Parathyroid adenoma (tissue), 2 donors: ENCODE results near the gene NDUFS4.
"Not testable (repeated sequence)": the region's sequence is repeated elsewhere in the genome, so short reads cannot be mapped to it uniquely, and the experiment has no call there.

Source experiments
- H2AFZ ChIP-seq: fragments of 300-600 bp; sonication (generic); one replicate; pipeline ENCODE4 v1.7.0; 2017; ENCODE audit warnings: antibody characterized with exemption, mild to moderate bottlenecking
- H3K27ac ChIP-seq: fragments of 300-600 bp; sonication (generic); one replicate; pipeline ENCODE4 v1.7.0; 2017
- H3K27me3 ChIP-seq: fragments of 300-600 bp; sonication (generic); one replicate; pipeline ENCODE4 v1.7.0; 2017; ENCODE audit warnings: low read length; ENCODE audit not compliant: control insufficient read depth, insufficient read depth
- H3K36me3 ChIP-seq: fragments of 300-600 bp; sonication (generic); one replicate; pipeline ENCODE4 v1.7.0; 2017; ENCODE audit warnings: low read length; ENCODE audit not compliant: control insufficient read depth, insufficient read depth
- H3K4me1 ChIP-seq: fragments of 300-600 bp; sonication (generic); one replicate; pipeline ENCODE4 v1.7.0; 2017; ENCODE audit warnings: control low read depth
- H3K4me2 ChIP-seq: fragments of 300-600 bp; sonication (generic); one replicate; pipeline ENCODE4 v1.7.0; 2017; ENCODE audit warnings: low read length
- H3K4me3 ChIP-seq: fragments of 300-600 bp; sonication (generic); one replicate; pipeline ENCODE4 v1.7.0; 2017; ENCODE audit warnings: low read depth, low read length
- H3K79me2 ChIP-seq: fragments of 300-600 bp; sonication (generic); one replicate; pipeline ENCODE4 v1.7.0; 2017; ENCODE audit warnings: control low read depth
- H3K9ac ChIP-seq: fragments of 300-600 bp; sonication (generic); one replicate; pipeline ENCODE4 v1.7.0; 2017; ENCODE audit warnings: mild to moderate bottlenecking
- H3K9me3 ChIP-seq: fragments of 300-600 bp; sonication (generic); one replicate; pipeline ENCODE4 v1.7.0; 2017; ENCODE audit warnings: low read length; ENCODE audit not compliant: control insufficient read depth
- TF ChIP-seq, protein P1 (sequence below): fragments of 300-600 bp; sonication (generic); IDR thresholded peaks from one replicate; pipeline ENCODE4 v1.7.0; 2017; ENCODE audit warnings: antibody characterized with exemption, mild to moderate bottlenecking
- donor health status: primary hyperparathyroidism.

NDUFS4 gene

DNA sequence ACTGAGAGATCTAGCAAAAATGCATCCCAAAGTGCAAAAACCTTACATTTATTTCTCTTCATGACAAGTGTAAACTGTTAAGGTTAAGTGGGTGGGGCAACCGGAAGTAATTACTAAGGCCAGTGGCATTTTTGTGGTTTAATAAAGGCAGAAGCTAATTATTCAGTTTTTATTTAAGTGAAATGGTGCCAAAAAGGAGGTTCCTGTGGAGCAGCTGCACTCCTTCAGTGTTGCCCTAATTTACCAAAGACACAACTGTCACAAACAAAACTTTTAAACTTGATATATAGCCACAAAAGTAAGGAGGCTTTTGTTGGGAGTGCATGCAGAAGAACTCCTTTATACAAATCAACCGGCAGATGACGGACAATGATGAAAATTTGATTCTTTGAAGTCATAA, 81.6 kb downstream of the NDUFS4 start:
- H3K27ac ChIP-seq = no peak overlapping the region
- no peak overlapping the region for H3K9ac ChIP-seq
- no peak overlapping the region for H2AFZ ChIP-seq
- H3K4me3 ChIP-seq = no peak overlapping the region
- H3K79me2 ChIP-seq = no peaks in the 10 kb centered on the region
- no peaks in the 10 kb centered on the region for H3K9me3 ChIP-seq
- H3K4me2 ChIP-seq = no peak overlapping the region
- no peaks in the 10 kb centered on the region for H3K36me3 ChIP-seq
- TF ChIP-seq, protein P1, sequence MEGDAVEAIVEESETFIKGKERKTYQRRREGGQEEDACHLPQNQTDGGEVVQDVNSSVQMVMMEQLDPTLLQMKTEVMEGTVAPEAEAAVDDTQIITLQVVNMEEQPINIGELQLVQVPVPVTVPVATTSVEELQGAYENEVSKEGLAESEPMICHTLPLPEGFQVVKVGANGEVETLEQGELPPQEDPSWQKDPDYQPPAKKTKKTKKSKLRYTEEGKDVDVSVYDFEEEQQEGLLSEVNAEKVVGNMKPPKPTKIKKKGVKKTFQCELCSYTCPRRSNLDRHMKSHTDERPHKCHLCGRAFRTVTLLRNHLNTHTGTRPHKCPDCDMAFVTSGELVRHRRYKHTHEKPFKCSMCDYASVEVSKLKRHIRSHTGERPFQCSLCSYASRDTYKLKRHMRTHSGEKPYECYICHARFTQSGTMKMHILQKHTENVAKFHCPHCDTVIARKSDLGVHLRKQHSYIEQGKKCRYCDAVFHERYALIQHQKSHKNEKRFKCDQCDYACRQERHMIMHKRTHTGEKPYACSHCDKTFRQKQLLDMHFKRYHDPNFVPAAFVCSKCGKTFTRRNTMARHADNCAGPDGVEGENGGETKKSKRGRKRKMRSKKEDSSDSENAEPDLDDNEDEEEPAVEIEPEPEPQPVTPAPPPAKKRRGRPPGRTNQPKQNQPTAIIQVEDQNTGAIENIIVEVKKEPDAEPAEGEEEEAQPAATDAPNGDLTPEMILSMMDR = no peak
- H3K27me3 ChIP-seq = no peaks in the 10 kb centered on the region
- H3K4me1 ChIP-seq = no peaks in the 10 kb centered on the region

DNA sequence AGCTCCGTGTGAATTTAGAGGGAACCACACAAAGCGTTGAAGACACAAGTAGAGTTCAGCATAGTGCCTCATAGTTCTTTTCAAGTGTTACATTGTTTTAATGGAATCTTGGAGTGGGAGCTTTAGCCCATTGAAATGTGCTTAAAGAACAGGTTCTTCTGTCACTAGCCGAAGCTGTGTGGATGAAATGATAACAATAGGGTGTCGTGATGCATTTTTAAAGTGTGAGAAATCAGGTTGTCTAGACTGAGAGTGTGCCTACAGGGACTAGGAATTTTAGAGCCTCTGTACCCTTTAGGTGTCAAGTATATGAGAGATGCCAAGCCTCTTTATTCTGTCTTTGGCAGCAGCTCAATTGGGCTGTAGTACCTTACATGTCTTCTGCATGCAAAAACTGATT, 83.0 kb downstream of the NDUFS4 start:
- H3K4me3 ChIP-seq = no peak overlapping the region
- H3K9ac ChIP-seq = no peak overlapping the region
- no peak overlapping the region for H2AFZ ChIP-seq
- no peak overlapping the region for H3K4me2 ChIP-seq
- H3K27me3 ChIP-seq = no peaks in the 10 kb centered on the region
- TF ChIP-seq, protein P1 = no peak
- H3K27ac ChIP-seq = no peak overlapping the region
- H3K79me2 ChIP-seq = no peaks in the 10 kb centered on the region
- H3K4me1 ChIP-seq = no peaks in the 10 kb centered on the region
- no peaks in the 10 kb centered on the region for H3K36me3 ChIP-seq
- no peaks in the 10 kb centered on the region for H3K9me3 ChIP-seq

DNA sequence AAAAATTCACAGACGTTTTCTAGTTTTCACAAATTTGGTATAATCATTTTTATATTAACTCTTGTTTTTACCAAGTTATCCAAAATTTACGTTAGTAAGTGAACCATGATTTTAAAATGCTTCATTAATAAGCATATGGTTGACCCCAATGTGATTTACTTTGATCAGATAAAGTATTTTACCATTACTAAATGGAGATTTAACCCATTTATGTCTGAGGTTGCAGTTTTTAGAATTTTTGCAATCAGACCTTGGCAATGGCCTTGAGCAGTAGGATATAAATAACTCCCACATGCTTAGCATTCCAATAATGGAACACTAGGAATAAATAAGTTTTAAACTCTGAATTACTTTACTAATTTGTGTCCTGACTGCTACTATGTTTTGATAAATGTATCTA, 84.6 kb downstream of the NDUFS4 start:
- H3K9me3 ChIP-seq = no peaks in the 10 kb centered on the region
- H3K4me1 ChIP-seq = no peaks in the 10 kb centered on the region
- H3K4me2 ChIP-seq = no peak overlapping the region
- no peaks in the 10 kb centered on the region for H3K27me3 ChIP-seq
- TF ChIP-seq, protein P1 = no peak
- no peak overlapping the region for H2AFZ ChIP-seq
- H3K79me2 ChIP-seq = peaks cover 3% of the 10 kb centered on the region
- H3K36me3 ChIP-seq = no peaks in the 10 kb centered on the region
- no peak overlapping the region for H3K9ac ChIP-seq
- no peak overlapping the region for H3K4me3 ChIP-seq
- no peak overlapping the region for H3K27ac ChIP-seq

DNA sequence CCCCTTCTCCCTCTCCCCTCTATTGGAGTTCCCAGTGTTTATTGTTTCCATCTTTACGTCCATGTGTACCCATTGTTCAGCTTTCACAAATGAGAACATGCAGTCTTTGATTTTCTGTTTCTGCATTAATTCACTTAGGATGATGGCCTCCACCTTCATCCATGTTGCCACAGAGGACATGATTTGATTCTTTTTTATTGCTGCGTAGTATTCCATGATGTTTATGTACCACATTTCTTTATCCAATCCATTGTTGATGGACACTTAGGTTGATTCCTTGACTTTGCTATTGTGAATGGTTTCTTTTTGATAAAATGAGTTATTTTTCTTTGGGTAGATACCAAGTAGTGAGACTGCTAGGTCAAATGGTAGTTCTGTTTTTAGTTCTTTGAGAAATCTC, 88.9 kb downstream of the NDUFS4 start:
- Histone ChIP-seq H3K36me3 (no peaks in the 10 kb centered on the region), H3K9ac (no peak overlapping the region), H3K4me2 (no peak overlapping the region), H3K4me3 (no peak overlapping the region), H3K79me2 (peaks cover 6% of the 10 kb centered on the region), H3K27me3 (no peaks in the 10 kb centered on the region), H2AFZ (no peak overlapping the region), H3K4me1 (no peaks in the 10 kb centered on the region), H3K27ac (no peak overlapping the region), H3K9me3 (no peaks in the 10 kb centered on the region)
- TF ChIP-seq, protein P1 = no peak

DNA sequence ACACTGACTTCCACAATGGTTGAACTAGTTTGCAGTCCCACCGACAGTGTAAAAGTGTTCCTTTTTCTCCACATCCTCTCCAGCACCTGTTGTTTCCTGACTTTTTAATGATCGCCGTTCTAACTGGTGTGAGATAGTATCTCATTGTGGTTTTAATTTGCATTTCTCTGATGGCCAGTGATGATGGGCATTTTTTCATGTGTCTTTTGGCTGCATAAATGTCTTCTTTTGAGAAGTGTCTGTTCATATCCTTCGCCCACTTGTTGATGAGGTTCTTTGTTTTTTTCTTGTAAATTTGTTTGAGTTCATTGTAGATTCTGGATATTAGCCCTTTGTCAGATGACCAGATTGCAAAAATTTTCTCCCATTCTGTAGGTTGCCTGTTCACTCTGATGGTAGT, 100.1 kb downstream of the NDUFS4 start:
- not testable (repeated sequence) for H2AFZ ChIP-seq, H3K36me3 ChIP-seq, H3K9ac ChIP-seq, H3K4me1 ChIP-seq, H3K27me3 ChIP-seq, H3K27ac ChIP-seq, H3K4me2 ChIP-seq, H3K79me2 ChIP-seq, H3K4me3 ChIP-seq, H3K9me3 ChIP-seq

DNA sequence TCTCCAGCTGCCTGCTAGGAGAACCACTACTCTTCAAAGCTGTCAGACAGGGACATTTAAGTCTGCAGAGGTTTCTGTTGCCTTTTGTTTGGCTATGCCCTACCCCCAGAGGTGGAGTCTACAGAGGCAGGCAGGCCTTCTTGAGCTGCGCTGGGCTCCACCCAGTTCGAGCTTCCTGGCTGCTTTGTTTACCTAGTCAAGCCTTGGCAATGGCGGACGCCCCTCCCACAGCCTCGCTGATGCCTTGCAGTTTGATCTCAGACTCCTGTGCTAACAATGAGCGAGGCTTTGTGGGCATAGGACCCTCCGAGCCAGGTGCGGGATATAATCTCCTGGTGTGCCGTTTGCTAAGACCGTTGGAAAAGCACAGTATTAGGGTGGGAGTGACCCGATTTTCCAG, 104.9 kb downstream of the NDUFS4 start:
- H3K4me1 ChIP-seq, H3K27me3 ChIP-seq, H3K36me3 ChIP-seq, H2AFZ ChIP-seq, H3K79me2 ChIP-seq, H3K4me3 ChIP-seq, H3K9ac ChIP-seq, H3K4me2 ChIP-seq, H3K9me3 ChIP-seq, H3K27ac ChIP-seq: not testable (repeated sequence)
